K562 (cell line): ENCODE measurements around the gene KCNN4. TPM values are rescaled to one million over a fixed set of nuclear protein-coding genes. Genes with fewer than 3 reads are reported as not detected.

Experiments
- CHCHD3 ChIP-seq: fragments of 250-450 bp; sonication (Bioruptor Pico); IDR thresholded peaks from 2 replicates; pipeline ENCODE4 v2.1.2; 2022; ENCODE audit warnings: mild to moderate bottlenecking
- CSDE1 ChIP-seq, 2 experiments: fragments of 450-650 bp; IDR thresholded peaks; 2 replicates each; pipeline ENCODE4 v1.6.1; 2016; ENCODE audit warnings: mild to moderate bottlenecking in 1 of 2
- DACH1 ChIP-seq: fragments of 450-650 bp; IDR thresholded peaks from 2 replicates; pipeline ENCODE4 v1.6.1; 2018; ENCODE audit not compliant: partially characterized antibody
- DPF2 ChIP-seq: fragments of 450-650 bp; IDR thresholded peaks from 2 replicates; pipeline ENCODE4 v1.6.1; 2016
- ESRRA ChIP-seq: fragments of 450-650 bp; IDR thresholded peaks from 2 replicates; pipeline ENCODE4 v1.6.1; 2014; ENCODE audit warnings: low read depth, mild to moderate bottlenecking, moderate library complexity, borderline replicate concordance
- GABPB1 ChIP-seq: sonication (generic); formaldehyde crosslinking; IDR thresholded peaks from 2 replicates; pipeline ENCODE4 v1.8.0; 2022; ENCODE audit warnings: mild to moderate bottlenecking, missing genetic modification reagents
- HDAC3 ChIP-seq: fragments of 450-650 bp; IDR thresholded peaks from 2 replicates; pipeline ENCODE4 v1.6.1; 2018; ENCODE audit warnings: borderline replicate concordance, mild to moderate bottlenecking, moderate library complexity; ENCODE audit not compliant: partially characterized antibody
- HMGXB4 ChIP-seq: sonication (generic); formaldehyde crosslinking; IDR thresholded peaks from 2 replicates; pipeline ENCODE4 v1.8.1; 2023; ENCODE audit warnings: mild to moderate bottlenecking, missing genetic modification reagents
- IFI16 ChIP-seq: fragments of 250-450 bp; sonication (Bioruptor Pico); IDR thresholded peaks from 2 replicates; pipeline ENCODE4 v2.1.2; 2022; ENCODE audit warnings: mild to moderate bottlenecking, inconsistent platforms
- LARP7 ChIP-seq: fragments of 450-650 bp; IDR thresholded peaks from 2 replicates; pipeline ENCODE4 v1.6.1; 2016
- OTX1 ChIP-seq: fragments of 450-650 bp; formaldehyde crosslinking; IDR thresholded peaks from 2 replicates; pipeline ENCODE4 v1.4.0; 2022; ENCODE audit warnings: mild to moderate bottlenecking
- PRMT5 ChIP-seq: sonication (generic); formaldehyde crosslinking; IDR thresholded peaks from 2 replicates; pipeline ENCODE4 v1.5.0; 2020; ENCODE audit warnings: missing genetic modification reagents
- PURB ChIP-seq: sonication (generic); formaldehyde crosslinking; IDR thresholded peaks from 2 replicates; pipeline ENCODE4 v1.9.0; 2021; ENCODE audit warnings: low read depth, mild to moderate bottlenecking, missing genetic modification reagents
- RBM25 ChIP-seq: fragments of 200-400 bp; formaldehyde crosslinking; IDR thresholded peaks from 2 replicates; pipeline ENCODE4 v1.6.1; 2018; ENCODE audit warnings: low read length, low read depth, moderate library complexity; ENCODE audit not compliant: severe bottlenecking
- SAP30 ChIP-seq: fragments of 200-600 bp; sonication (generic); IDR thresholded peaks from 2 replicates; pipeline ENCODE4 v1.6.1; 2012; ENCODE audit warnings: borderline replicate concordance, low read depth, mild to moderate bottlenecking, moderate library complexity, low read length, control low read depth, inconsistent platforms; ENCODE audit not compliant: insufficient read depth, poor library complexity, severe bottlenecking
- SLC30A9 ChIP-seq: fragments of 250-450 bp; sonication (Bioruptor Pico); IDR thresholded peaks from 2 replicates; pipeline ENCODE4 v1.8.0; 2022; ENCODE audit warnings: mild to moderate bottlenecking, moderate library complexity
- SMC3 ChIP-seq: conservative IDR thresholded peaks from 2 replicates; pipeline ENCODE4 v1.6.1; 2011; ENCODE audit warnings: low read depth, low read length, improper control_type of control experiment; ENCODE audit not compliant: insufficient read depth
- STAT5A ChIP-seq: IDR thresholded peaks from 2 replicates; pipeline ENCODE4 v1.6.1; 2012; ENCODE audit warnings: low read length, inconsistent platforms, borderline replicate concordance
- ZBED1 ChIP-seq: IDR thresholded peaks from 2 replicates; pipeline ENCODE4 v1.6.1; 2014
- ZFX ChIP-seq: sonication (generic); formaldehyde crosslinking; IDR thresholded peaks from 2 replicates; pipeline ENCODE4 v1.8.0; 2022; ENCODE audit warnings: mild to moderate bottlenecking, missing genetic modification reagents, moderate library complexity
- ZNF212 ChIP-seq: fragments of 450-650 bp; formaldehyde crosslinking; IDR thresholded peaks from 2 replicates; pipeline ENCODE4 v1.4.0; 2020; ENCODE audit warnings: mild to moderate bottlenecking
- polyA plus RNA-seq, 8 experiments: library from polyadenylated mRNA; depleted of rRNA in 4 of 8; stranded (reverse) in 5 of 8; unstranded in 3 of 8; fragments of >200 nt; fragmentation: Nextera tagmentation in 2 of 8; fragmentation: Illumina TruSeq in 1 of 8; extraction: Ambion mirVana in 2 of 8; extraction: Trizol in 1 of 8; gene quantifications; 2 replicates each; pipeline versions ENCODE4 v1.2.1 to v1.2.3, GENCODE V29; 2011 to 2014; ENCODE audit warnings: inconsistent platforms in 1 of 8, missing spikeins in 1 of 8
- total RNA-seq, 7 experiments: library from RNA; depleted of rRNA in 6 of 7; stranded (reverse); fragments of >200 nt in 6 of 7; fragmentation: Illumina TruSeq in 2 of 7; extraction: Trizol in 2 of 7; gene quantifications; 2 replicates each; pipeline versions ENCODE4 v1.2.1 to v1.2.3, GENCODE V29; 2011 to 2021; ENCODE audit warnings: low replicate concordance in 1 of 7
- TF ChIP-seq, protein P1 (sequence below): IDR thresholded peaks from 2 replicates; pipeline ENCODE4 v1.6.1; 2016; ENCODE audit warnings: missing genetic modification characterization, missing compliant biosample characterization
- TF ChIP-seq, protein P2 (sequence below): fragments of 150-350 bp; IDR thresholded peaks from 2 replicates; pipeline ENCODE4 v1.6.1; 2014; ENCODE audit warnings: low read depth, mild to moderate bottlenecking, low read length, borderline replicate concordance
- TF ChIP-seq, protein P3 (sequence below): fragments of 250-450 bp; sonication (Bioruptor Pico); IDR thresholded peaks from 2 replicates; pipeline ENCODE4 v1.8.0; 2021; ENCODE audit warnings: borderline replicate concordance, mild to moderate bottlenecking, moderate library complexity; ENCODE audit not compliant: poor library complexity, severe bottlenecking

KCNN4 gene
- total and polyA plus RNA-seq, 9 of the 15 experiments (the other 6 are each of a cell fraction or from before 2014, with no cell fraction given): 0.53 to 37.7 (median 25.9) TPM

GRCh38 chr19:43779820-43780219 is 953 bp downstream of the KCNN4 start (continued):
- TF ChIP-seq, protein P1, sequence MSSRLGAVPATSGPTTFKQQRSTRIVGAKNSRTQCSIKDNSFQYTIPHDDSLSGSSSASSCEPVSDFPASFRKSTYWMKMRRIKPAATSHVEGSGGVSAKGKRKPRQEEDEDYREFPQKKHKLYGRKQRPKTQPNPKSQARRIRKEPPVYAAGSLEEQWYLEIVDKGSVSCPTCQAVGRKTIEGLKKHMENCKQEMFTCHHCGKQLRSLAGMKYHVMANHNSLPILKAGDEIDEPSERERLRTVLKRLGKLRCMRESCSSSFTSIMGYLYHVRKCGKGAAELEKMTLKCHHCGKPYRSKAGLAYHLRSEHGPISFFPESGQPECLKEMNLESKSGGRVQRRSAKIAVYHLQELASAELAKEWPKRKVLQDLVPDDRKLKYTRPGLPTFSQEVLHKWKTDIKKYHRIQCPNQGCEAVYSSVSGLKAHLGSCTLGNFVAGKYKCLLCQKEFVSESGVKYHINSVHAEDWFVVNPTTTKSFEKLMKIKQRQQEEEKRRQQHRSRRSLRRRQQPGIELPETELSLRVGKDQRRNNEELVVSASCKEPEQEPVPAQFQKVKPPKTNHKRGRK: no peak
- TF ChIP-seq HMGXB4 (CRISPR knock-in tag) (no peak), CSDE1 (IDR thresholded peaks at IDR 0.05) (no peak), ZNF212 (CRISPR knock-in tag) (no peak), GABPB1 (CRISPR knock-in tag) (no peak), SMC3 (0 out of 2 replicates have a peak, but pooled peaks have one; percentile 4), SLC30A9 (CRISPR knock-in tag) (no peak), RBM25 (no peak), ZFX (CRISPR knock-in tag) (no peak), LARP7 (no peak), OTX1 (CRISPR knock-in tag) (no peak), SAP30 (peak; percentile 14), IFI16 (CRISPR knock-in tag) (no peak), PURB (no peak), ESRRA (peak; percentile 58; the same call in 1 of the 2 replicates), DACH1 (no peak), STAT5A (no peak), DPF2 (0 out of 2 replicates have a peak, but pooled peaks have one; percentile 35), ZBED1 (no peak), CHCHD3 (CRISPR knock-in tag) (no peak), PRMT5 (CRISPR knock-in tag) (no peak), HDAC3 (no peak)
- TF ChIP-seq, protein P2, sequence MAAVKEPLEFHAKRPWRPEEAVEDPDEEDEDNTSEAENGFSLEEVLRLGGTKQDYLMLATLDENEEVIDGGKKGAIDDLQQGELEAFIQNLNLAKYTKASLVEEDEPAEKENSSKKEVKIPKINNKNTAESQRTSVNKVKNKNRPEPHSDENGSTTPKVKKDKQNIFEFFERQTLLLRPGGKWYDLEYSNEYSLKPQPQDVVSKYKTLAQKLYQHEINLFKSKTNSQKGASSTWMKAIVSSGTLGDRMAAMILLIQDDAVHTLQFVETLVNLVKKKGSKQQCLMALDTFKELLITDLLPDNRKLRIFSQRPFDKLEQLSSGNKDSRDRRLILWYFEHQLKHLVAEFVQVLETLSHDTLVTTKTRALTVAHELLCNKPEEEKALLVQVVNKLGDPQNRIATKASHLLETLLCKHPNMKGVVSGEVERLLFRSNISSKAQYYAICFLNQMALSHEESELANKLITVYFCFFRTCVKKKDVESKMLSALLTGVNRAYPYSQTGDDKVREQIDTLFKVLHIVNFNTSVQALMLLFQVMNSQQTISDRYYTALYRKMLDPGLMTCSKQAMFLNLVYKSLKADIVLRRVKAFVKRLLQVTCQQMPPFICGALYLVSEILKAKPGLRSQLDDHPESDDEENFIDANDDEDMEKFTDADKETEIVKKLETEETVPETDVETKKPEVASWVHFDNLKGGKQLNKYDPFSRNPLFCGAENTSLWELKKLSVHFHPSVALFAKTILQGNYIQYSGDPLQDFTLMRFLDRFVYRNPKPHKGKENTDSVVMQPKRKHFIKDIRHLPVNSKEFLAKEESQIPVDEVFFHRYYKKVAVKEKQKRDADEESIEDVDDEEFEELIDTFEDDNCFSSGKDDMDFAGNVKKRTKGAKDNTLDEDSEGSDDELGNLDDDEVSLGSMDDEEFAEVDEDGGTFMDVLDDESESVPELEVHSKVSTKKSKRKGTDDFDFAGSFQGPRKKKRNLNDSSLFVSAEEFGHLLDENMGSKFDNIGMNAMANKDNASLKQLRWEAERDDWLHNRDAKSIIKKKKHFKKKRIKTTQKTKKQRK: no peak
- TF ChIP-seq, protein P3, sequence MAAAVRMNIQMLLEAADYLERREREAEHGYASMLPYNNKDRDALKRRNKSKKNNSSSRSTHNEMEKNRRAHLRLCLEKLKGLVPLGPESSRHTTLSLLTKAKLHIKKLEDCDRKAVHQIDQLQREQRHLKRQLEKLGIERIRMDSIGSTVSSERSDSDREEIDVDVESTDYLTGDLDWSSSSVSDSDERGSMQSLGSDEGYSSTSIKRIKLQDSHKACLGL (CRISPR knock-in tag): no peak
